ENCODE measurements around the gene PLCB1.

- TF ChIP-seq CTCF (IDR thresholded peaks at IDR 0.05; ENCODE audit: insufficient read depth, low read depth, low read length), result no peak
- no peak for TF ChIP-seq EZH2 (IDR thresholded peaks at IDR 0.05; ENCODE audit: insufficient read depth, low read length)
Observed at GRCh38 chr20:8755340-8756118, 623.5 kb downstream of the PLCB1 start.

Measured in astrocyte (in vitro differentiated cells and primary cell).